ENCODE data around the gene PRMT2.
A peak's percentile ranks its signal among the peaks of the same experiment; 100 is the strongest.
"Not testable (repeated sequence)": the region's sequence is repeated elsewhere in the genome, so short reads cannot be mapped to it uniquely, and the experiment has no call there.

The PRMT2 gene

GRCh38 chr21:46630915-46631314 lies 4.6 kb upstream of the PRMT2 start:
- H3K9ac ChIP-seq (ENCODE audit: low read depth, low read length); H3K9me3 ChIP-seq (ENCODE audit: control insufficient read depth, insufficient read depth, low read length); H3K27me3 ChIP-seq (ENCODE audit: control insufficient read depth, insufficient read depth, low read length); H3K36me3 ChIP-seq (ENCODE audit: control insufficient read depth, insufficient read depth, low read length); H3K4me3 ChIP-seq (ENCODE audit: low read depth, low read length); H3K27ac ChIP-seq (ENCODE audit: low read depth, low read length): not testable (repeated sequence)
- H3K4me1 ChIP-seq (ENCODE audit: control insufficient read depth, insufficient read depth, low read length): peaks cover 29% of the 10 kb centered on the region

DNA sequence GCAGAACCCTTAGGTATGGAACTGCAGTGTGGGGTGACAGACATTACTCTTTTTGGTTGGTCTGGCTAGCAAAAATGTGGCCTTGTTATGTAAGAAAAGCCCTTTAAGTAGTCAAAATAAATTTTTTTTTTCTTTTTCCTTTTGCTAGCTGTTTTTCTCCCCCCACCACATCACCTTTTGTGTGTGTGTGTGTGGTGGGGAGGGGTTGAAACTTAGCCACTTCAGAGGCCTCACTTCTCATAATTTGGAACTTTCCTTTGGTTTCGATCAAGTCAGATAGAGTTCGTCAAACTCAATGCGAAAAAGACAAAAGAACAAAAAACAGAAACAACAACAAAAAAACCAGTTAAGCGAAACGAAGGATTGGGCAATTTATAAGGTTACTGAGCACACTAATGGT lies 1.9 kb upstream of the PRMT2 start:
- Histone ChIP-seq H3K9me3 (ENCODE audit: control insufficient read depth, insufficient read depth, low read length) (no peaks in the 10 kb centered on the region), H3K27ac (ENCODE audit: low read depth, low read length) (peak overlapping the region; percentile 26), H3K4me1 (ENCODE audit: control insufficient read depth, insufficient read depth, low read length) (peaks cover 33% of the 10 kb centered on the region), H3K27me3 (ENCODE audit: control insufficient read depth, insufficient read depth, low read length) (no peaks in the 10 kb centered on the region), H3K36me3 (ENCODE audit: control insufficient read depth, insufficient read depth, low read length) (peaks cover 20% of the 10 kb centered on the region), H3K9ac (ENCODE audit: low read depth, low read length) (no peak overlapping the region), H3K4me3 (ENCODE audit: low read depth, low read length) (no peak overlapping the region)

DNA sequence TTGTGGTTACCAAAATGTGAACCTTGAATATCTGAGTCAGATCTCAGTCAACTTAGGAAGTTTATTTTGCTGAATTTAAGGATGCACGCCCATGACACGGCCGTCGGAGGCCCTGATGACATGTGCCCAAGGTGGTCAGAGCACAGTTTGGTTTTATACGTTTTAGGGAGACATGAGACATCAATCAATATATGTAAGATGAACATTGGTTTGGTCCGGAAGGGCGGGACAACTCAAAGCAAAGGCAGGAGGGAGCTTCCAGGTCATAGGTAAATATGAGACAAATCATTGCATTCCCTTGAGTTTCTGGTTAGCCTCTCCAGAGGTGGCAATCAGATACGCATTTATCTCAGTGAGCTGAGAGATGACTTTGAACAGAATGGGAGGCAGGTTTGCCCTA lies 1.0 kb upstream of the PRMT2 start:
- Histone ChIP-seq H3K36me3 (ENCODE audit: control insufficient read depth, insufficient read depth, low read length) (peaks cover 20% of the 10 kb centered on the region), H3K9me3 (ENCODE audit: control insufficient read depth, insufficient read depth, low read length) (no peaks in the 10 kb centered on the region), H3K27me3 (ENCODE audit: control insufficient read depth, insufficient read depth, low read length) (no peaks in the 10 kb centered on the region), H3K9ac (ENCODE audit: low read depth, low read length) (no peak overlapping the region), H3K27ac (ENCODE audit: low read depth, low read length) (peak overlapping the region; percentile 96), H3K4me3 (ENCODE audit: low read depth, low read length) (peak overlapping the region; percentile 100; the same call in 1 of the 2 replicates), H3K4me1 (ENCODE audit: control insufficient read depth, insufficient read depth, low read length) (peaks cover 33% of the 10 kb centered on the region)

- no peaks in the 10 kb centered on the region for H3K9me3 ChIP-seq (ENCODE audit: control insufficient read depth, insufficient read depth, low read length)
- H3K27me3 ChIP-seq (ENCODE audit: control insufficient read depth, insufficient read depth, low read length): no peaks in the 10 kb centered on the region
- H3K9ac ChIP-seq (ENCODE audit: low read depth, low read length): peak overlapping the region; percentile 71
- H3K4me3 ChIP-seq (ENCODE audit: low read depth, low read length): peak overlapping the region; percentile 100
- H3K36me3 ChIP-seq (ENCODE audit: control insufficient read depth, insufficient read depth, low read length): peaks cover 20% of the 10 kb centered on the region
- H3K4me1 ChIP-seq (ENCODE audit: control insufficient read depth, insufficient read depth, low read length): peaks cover 33% of the 10 kb centered on the region
- H3K27ac ChIP-seq (ENCODE audit: low read depth, low read length): peak overlapping the region; percentile 96
These were observed 529 bp upstream of the PRMT2 start for GRCh38 chr21:46634966-46635323.

GRCh38 chr21:46636181-46636512 lies 673 bp downstream of the PRMT2 start:
- H3K27me3 ChIP-seq (ENCODE audit: control insufficient read depth, insufficient read depth, low read length): no peaks in the 10 kb centered on the region
- peak overlapping the region; percentile 100 for H3K4me3 ChIP-seq (ENCODE audit: low read depth, low read length)
- peaks cover 27% of the 10 kb centered on the region for H3K36me3 ChIP-seq (ENCODE audit: control insufficient read depth, insufficient read depth, low read length)
- H3K9me3 ChIP-seq (ENCODE audit: control insufficient read depth, insufficient read depth, low read length): no peaks in the 10 kb centered on the region
- H3K27ac ChIP-seq (ENCODE audit: low read depth, low read length): no peak overlapping the region
- peaks cover 33% of the 10 kb centered on the region for H3K4me1 ChIP-seq (ENCODE audit: control insufficient read depth, insufficient read depth, low read length)
- peak overlapping the region; percentile 71; the same call in 1 of the 2 replicates for H3K9ac ChIP-seq (ENCODE audit: low read depth, low read length)

DNA sequence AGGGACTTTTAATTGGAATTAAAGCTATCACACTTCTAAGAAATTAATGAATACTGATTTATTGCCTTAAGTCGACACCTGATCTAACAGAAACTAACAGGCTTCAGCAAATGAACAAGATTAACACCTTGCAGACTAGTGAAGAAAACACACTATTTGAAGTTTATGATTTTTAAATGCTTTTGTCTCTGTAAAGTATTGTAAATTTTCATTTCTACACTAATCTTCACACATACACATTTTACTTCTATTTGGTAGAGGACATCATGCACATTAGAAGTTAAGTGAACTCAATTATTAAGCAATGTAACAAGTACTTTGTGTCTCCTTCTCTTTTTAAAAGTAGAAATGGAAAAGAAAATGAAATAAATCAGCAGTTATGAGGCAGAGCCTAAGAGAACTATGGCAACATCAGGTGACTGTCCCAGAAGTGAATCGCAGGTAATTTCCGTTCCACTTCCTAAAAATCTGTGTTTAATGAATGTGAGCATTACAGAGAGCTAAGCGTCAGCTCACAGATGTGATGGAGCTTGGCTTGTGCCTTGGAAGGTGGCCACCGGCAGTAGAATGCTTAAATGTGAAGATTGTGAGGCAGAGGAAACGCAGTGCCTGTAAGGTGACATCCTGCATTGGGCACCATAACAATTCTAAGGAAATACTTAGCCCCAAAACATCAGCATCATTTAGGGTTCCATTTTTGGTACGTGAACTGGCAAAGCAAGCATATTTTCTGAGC lies 1.2 kb downstream of the PRMT2 start:
- H3K9me3 ChIP-seq (ENCODE audit: control insufficient read depth, insufficient read depth, low read length): no peaks in the 10 kb centered on the region
- no peak overlapping the region for H3K27ac ChIP-seq (ENCODE audit: low read depth, low read length)
- no peak overlapping the region for H3K9ac ChIP-seq (ENCODE audit: low read depth, low read length)
- H3K4me3 ChIP-seq (ENCODE audit: low read depth, low read length): peak overlapping the region; percentile 100
- H3K27me3 ChIP-seq (ENCODE audit: control insufficient read depth, insufficient read depth, low read length): no peaks in the 10 kb centered on the region
- H3K4me1 ChIP-seq (ENCODE audit: control insufficient read depth, insufficient read depth, low read length): peaks cover 33% of the 10 kb centered on the region
- H3K36me3 ChIP-seq (ENCODE audit: control insufficient read depth, insufficient read depth, low read length): peaks cover 31% of the 10 kb centered on the region

DNA sequence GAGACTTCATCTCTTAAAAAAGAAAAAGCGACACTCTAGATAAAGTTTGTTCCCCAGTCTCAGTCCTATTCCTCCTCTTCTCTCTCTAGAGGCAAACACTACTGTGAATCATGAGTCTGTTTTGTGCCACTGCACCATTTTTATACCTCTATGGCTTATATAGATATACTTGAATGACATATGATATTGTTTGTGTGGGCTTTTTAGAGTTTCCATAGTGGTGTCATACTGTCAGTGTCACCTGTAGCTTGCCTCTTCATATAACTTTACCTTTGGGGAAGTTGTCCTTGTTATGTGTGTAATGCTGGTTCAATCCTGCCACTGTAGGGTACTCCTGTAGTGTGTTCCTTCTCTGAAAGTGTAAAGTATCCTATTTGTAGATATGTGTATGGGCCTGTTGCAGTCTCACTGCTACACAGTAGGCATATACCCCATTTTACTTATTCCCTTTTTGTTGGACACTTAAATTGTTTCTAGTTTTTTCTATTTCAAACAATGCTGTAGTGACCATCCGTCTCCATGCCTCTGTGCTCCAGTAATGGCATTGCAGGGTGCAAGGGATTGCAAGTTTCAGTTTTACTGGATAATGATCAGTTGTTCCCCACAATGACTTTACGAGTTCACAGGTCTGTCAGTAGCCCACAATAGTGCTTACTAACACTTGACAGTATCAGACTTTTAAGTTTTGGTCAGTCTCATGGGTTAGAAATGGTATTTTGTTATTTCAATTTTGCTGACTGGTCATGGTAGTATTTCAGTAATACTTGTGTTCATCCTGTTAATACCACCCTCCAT lies 2.7 kb downstream of the PRMT2 start:
- no peak overlapping the region for H3K9ac ChIP-seq (ENCODE audit: low read depth, low read length)
- peaks cover 40% of the 10 kb centered on the region for H3K36me3 ChIP-seq (ENCODE audit: control insufficient read depth, insufficient read depth, low read length)
- H3K4me3 ChIP-seq (ENCODE audit: low read depth, low read length): no peak overlapping the region
- H3K27ac ChIP-seq (ENCODE audit: low read depth, low read length): no peak overlapping the region
- H3K27me3 ChIP-seq (ENCODE audit: control insufficient read depth, insufficient read depth, low read length): no peaks in the 10 kb centered on the region
- H3K4me1 ChIP-seq (ENCODE audit: control insufficient read depth, insufficient read depth, low read length): peaks cover 21% of the 10 kb centered on the region
- H3K9me3 ChIP-seq (ENCODE audit: control insufficient read depth, insufficient read depth, low read length): no peaks in the 10 kb centered on the region

GRCh38 chr21:46639489-46640386 lies 4.3 kb downstream of the PRMT2 start:
- Histone ChIP-seq H3K27me3 (ENCODE audit: control insufficient read depth, insufficient read depth, low read length) (no peaks in the 10 kb centered on the region), H3K9ac (ENCODE audit: low read depth, low read length) (no peak overlapping the region), H3K4me3 (ENCODE audit: low read depth, low read length) (no peak overlapping the region), H3K9me3 (ENCODE audit: control insufficient read depth, insufficient read depth, low read length) (no peaks in the 10 kb centered on the region), H3K27ac (ENCODE audit: low read depth, low read length) (no peak overlapping the region), H3K36me3 (ENCODE audit: control insufficient read depth, insufficient read depth, low read length) (peaks cover 56% of the 10 kb centered on the region), H3K4me1 (ENCODE audit: control insufficient read depth, insufficient read depth, low read length) (peaks cover 6% of the 10 kb centered on the region)

- Histone ChIP-seq H3K4me3 (ENCODE audit: low read depth, low read length) (no peak overlapping the region), H3K4me1 (ENCODE audit: control insufficient read depth, insufficient read depth, low read length) (no peaks in the 10 kb centered on the region), H3K9ac (ENCODE audit: low read depth, low read length) (no peak overlapping the region), H3K9me3 (ENCODE audit: control insufficient read depth, insufficient read depth, low read length) (no peaks in the 10 kb centered on the region), H3K36me3 (ENCODE audit: control insufficient read depth, insufficient read depth, low read length) (peaks cover 70% of the 10 kb centered on the region), H3K27me3 (ENCODE audit: control insufficient read depth, insufficient read depth, low read length) (no peaks in the 10 kb centered on the region), H3K27ac (ENCODE audit: low read depth, low read length) (no peak overlapping the region)
These were observed 6.2 kb downstream of the PRMT2 start for GRCh38 chr21:46641656-46642055.

GRCh38 chr21:46643379-46644177 lies 8.1 kb downstream of the PRMT2 start:
- H3K27me3 ChIP-seq (ENCODE audit: control insufficient read depth, insufficient read depth, low read length): no peaks in the 10 kb centered on the region
- H3K4me1 ChIP-seq (ENCODE audit: control insufficient read depth, insufficient read depth, low read length): no peaks in the 10 kb centered on the region
- no peak overlapping the region for H3K27ac ChIP-seq (ENCODE audit: low read depth, low read length)
- H3K4me3 ChIP-seq (ENCODE audit: low read depth, low read length): no peak overlapping the region
- H3K36me3 ChIP-seq (ENCODE audit: control insufficient read depth, insufficient read depth, low read length): peaks cover 69% of the 10 kb centered on the region
- no peak overlapping the region for H3K9ac ChIP-seq (ENCODE audit: low read depth, low read length)
- no peaks in the 10 kb centered on the region for H3K9me3 ChIP-seq (ENCODE audit: control insufficient read depth, insufficient read depth, low read length)
